HuH-7 (cell line): ENCODE data around the gene VAV3.
A peak's percentile ranks its signal among the peaks of the same experiment; 100 is the strongest.

Experiments
- DNase-seq: peaks from one replicate; pipeline ENCODE4 v3.0.0; 2011; ENCODE audit warnings: low spot score

Gene VAV3

DNA sequence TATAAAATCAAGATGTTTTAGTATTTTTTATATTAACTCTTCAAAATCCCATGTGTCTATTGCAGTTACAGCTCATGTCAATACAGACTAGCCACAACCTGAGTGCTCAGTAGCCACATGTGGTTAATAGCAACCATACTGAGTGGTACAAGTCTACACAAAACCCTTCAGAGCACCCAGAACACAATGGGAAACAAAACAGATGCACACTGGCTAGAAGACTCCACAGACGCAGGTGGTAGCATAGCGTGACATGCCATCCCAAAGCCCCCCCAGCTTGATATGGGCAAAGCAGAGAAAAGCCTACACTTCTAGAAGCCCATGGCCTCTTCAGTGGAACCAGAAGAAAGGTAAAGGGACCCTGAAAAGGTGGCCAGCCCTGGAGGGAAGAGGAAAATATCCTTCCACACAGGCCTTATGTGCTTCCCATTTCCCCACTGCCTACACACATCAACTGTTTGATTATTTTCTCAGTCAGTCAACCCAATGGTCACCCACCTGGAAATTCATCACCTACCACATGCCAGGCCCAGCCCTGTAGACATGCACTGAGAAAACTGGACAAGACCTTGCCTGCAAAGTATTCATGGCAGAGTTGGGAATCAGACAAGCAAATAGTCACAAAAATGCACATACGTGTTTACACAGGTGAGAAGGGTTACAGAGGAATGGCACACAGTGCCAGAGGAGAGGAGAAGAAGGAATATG lies 175.0 kb downstream of the VAV3 start:
- DNase-seq, result no peak

GRCh38 chr1:107788206-107789202 lies 176.5 kb downstream of the VAV3 start:
- DNase-seq, result no peak

GRCh38 chr1:107787299-107787698 lies 177.7 kb downstream of the VAV3 start:
- no peak for DNase-seq

- no peak for DNase-seq
Observed at GRCh38 chr1:107786203-107786845, 178.7 kb downstream of the VAV3 start.

DNA sequence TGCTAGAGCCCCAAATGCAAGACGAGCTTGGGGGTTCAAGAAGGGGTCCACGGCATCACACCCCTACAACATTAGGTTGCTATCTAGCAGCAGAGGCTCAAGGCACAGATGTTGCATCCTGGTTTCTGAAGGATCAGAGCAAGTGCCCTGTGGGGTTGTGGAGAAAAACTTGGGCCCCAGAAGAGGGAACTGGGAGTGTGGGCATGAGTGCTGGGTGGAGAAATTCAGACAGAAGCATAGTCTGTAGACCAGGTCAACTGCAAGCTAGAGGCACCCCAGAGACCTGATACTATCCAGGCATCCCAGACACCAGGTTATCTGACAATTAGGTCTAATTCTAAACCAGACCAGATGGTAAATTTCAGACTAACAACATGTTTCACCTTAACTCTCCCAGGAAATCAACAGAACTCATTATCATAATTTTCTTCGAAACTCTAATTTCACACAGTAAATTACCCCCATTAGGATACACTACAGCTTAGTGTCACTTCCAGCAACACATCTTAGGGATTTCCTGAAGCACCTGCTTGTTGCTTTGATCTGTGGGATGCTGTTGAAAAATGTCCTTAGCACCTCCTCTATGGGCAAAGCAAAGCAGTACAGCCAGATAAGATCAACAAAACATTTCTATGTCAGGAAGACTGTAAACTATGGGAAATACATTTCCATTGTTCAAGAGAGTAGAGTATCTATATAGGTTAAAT lies 179.3 kb downstream of the VAV3 start:
- DNase-seq, result no peak

- peak; percentile 9 for DNase-seq
Observed at GRCh38 chr1:107782217-107782845, 182.6 kb downstream of the VAV3 start.

GRCh38 chr1:107781245-107781644 lies 183.7 kb downstream of the VAV3 start:
- no peak for DNase-seq

GRCh38 chr1:107777664-107778047 lies 187.3 kb downstream of the VAV3 start:
- no peak for DNase-seq

- DNase-seq, result no peak
Observed at GRCh38 chr1:107776900-107777663, 187.9 kb downstream of the VAV3 start.

- DNase-seq, result no peak
Observed at GRCh38 chr1:107771377-107771776, 193.6 kb downstream of the VAV3 start.

DNA sequence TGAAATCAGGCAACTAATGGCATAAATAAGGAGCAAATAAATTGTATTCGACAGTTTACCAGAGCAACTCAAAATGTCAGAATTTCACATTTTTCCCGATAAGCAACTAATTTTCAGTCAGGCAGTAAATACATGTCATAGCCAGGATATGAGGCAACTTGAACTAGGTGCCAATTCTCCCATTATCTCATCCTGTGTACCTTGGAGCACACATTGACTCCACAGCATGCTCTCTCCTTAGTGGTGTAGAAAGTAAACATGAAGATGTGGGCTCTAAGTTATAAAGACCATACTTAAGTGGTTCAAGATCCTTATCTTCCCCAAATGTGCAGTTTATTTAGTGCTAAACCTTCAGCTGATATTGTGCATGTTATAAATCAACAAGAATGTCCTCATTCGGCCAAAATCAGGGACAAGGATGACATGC lies 197.8 kb downstream of the VAV3 start:
- DNase-seq, result no peak

GRCh38 chr1:107766533-107766932 lies 198.4 kb downstream of the VAV3 start:
- DNase-seq, result no peak

- no peak for DNase-seq
Observed at GRCh38 chr1:107762751-107763390, 202.1 kb downstream of the VAV3 start.

DNA sequence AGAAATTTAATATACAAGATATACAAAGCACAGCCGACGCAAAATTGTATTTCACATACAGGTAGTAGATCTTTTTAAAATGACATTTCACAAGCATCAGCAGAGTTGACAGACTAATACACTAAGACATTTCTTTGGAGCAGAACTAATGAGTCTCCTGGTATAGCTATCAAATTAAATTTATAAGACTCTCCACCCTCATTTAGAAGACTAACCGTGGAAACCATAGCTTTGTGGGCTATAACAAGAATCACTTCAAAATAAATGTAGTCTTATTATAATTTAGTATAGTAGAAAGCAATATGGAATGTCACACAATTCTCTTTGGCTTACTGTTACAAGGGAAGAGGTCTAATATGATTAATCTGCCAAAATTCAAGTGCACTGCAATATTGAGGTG lies 204.9 kb downstream of the VAV3 start:
- DNase-seq, result no peak

GRCh38 chr1:107750364-107750959 lies 214.5 kb downstream of the VAV3 start:
- DNase-seq, result peak; percentile 33

DNA sequence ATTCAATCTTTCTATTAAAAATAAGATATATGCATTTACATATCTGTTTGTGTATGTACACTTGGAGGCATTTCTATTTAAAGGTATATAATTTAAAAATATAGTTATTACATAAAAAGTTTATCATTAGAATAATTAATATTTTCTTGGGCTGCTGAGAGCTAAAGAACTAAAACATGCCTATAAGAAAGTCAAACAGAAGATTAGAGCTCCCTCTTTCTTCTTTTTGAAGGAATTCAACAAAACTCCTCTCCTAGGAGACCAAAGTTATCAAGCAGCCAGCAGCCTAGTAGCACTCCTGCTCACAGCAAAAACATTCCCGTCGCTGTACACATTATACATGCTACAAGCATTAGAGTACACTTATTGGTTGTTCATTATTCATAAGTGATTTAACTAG lies 216.4 kb downstream of the VAV3 start:
- DNase-seq, result peak; percentile 10

GRCh38 chr1:107741242-107741641 lies 223.7 kb downstream of the VAV3 start:
- DNase-seq, result no peak

DNA sequence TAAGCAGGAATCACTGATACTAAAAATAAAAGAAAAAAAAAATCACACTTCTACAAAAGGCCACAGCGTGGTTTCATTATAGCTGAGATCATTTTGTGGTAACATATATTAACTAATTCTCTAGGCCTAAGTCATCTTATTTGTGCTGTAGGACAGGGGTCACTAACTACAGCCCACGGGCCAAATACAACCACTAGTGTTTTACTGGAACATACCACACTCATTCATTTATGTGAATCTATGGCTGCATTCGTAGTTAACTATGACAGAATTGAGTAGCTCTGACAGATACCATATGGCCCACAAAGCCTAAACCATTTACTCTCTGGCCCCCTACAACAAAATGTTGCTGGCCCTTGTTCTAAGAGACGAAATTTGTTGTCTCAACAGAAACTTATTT lies 224.4 kb downstream of the VAV3 start:
- DNase-seq, result no peak

DNA sequence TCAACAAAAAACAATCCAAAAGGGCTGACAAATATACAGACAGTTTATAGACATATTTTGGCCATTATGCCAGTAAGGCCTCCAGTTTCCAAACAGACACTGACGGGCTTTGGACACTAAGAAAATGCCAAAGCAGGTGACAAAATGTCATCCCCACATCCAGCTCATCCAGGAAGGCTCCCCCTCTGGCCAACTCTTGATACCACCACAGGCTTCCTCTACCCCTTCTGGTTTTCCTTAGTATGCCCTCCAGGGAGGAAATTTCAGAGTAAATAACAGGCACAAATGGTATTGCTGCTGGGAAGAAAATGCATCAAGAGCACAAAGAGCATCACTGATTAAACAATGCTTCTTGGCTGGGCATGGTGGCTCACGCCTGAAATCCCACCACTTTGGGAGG lies 225.3 kb downstream of the VAV3 start:
- no peak for DNase-seq

- DNase-seq, result no peak
Observed at GRCh38 chr1:107739201-107739600, 225.8 kb downstream of the VAV3 start.
